Astrocyte (in vitro differentiated cells and primary cell): ENCODE data around the gene HAUS7. TPM values are rescaled to one million over a fixed set of nuclear protein-coding genes. Genes with fewer than 3 reads are reported as not detected.

Experiments used
- DNase-seq: peaks from one replicate; pipeline ENCODE4 v3.0.0-alpha.2; 2010; ENCODE audit warnings: low read depth
- FAIRE-seq: peaks from 2 replicates; lab custom pipeline; 2011; peaks lifted over from hg19 to GRCh38; lab: Jason Lieb, UNC
- H2AFZ ChIP-seq: 2 replicates; pipeline ENCODE4 v1.6.0; 2012; ENCODE audit warnings: low read depth, low read length, inconsistent platforms
- H3K27ac ChIP-seq: 2 replicates; pipeline ENCODE4 v1.5.1; 2011; ENCODE audit warnings: low read depth, low read length, inconsistent platforms
- H3K27me3 ChIP-seq: 2 replicates; pipeline ENCODE4 v1.6.0; 2011; ENCODE audit warnings: low read length, inconsistent platforms; ENCODE audit not compliant: insufficient read depth
- H3K36me3 ChIP-seq: 2 replicates; pipeline ENCODE4 v1.5.1; 2011; ENCODE audit warnings: low read length, inconsistent platforms; ENCODE audit not compliant: insufficient read depth
- H3K4me1 ChIP-seq: 2 replicates; pipeline ENCODE4 v1.5.1; 2011; ENCODE audit warnings: low read length, inconsistent platforms; ENCODE audit not compliant: insufficient read depth
- H3K4me2 ChIP-seq: 2 replicates; pipeline ENCODE4 v1.6.0; 2012; ENCODE audit warnings: low read length, inconsistent platforms
- H3K4me3 ChIP-seq: 2 replicates; pipeline ENCODE4 v1.5.1; 2011; ENCODE audit warnings: low read depth, mild to moderate bottlenecking, low read length, inconsistent platforms; ENCODE audit not compliant: insufficient read depth
- H3K79me2 ChIP-seq: 2 replicates; pipeline ENCODE4 v1.6.0; 2012; ENCODE audit warnings: mild to moderate bottlenecking, low read length, inconsistent platforms; ENCODE audit not compliant: insufficient read depth
- H3K9ac ChIP-seq: 2 replicates; pipeline ENCODE4 v1.6.0; 2012; ENCODE audit warnings: mild to moderate bottlenecking, low read length, inconsistent platforms
- H3K9me3 ChIP-seq: 2 replicates; pipeline ENCODE4 v1.5.1; 2012; ENCODE audit warnings: low read depth, mild to moderate bottlenecking, low read length, inconsistent platforms; ENCODE audit not compliant: insufficient read depth
- H4K20me1 ChIP-seq: 2 replicates; pipeline ENCODE4 v1.6.0; 2012; ENCODE audit warnings: low read length, inconsistent platforms; ENCODE audit not compliant: insufficient read depth
- H3K27ac Mint-ChIP-seq: one replicate; pipeline ENCODE4 v1.8.0; 2021; ENCODE audit warnings: mild to moderate bottlenecking, mixed read lengths; ENCODE audit not compliant: unreplicated experiment
- H3K27me3 Mint-ChIP-seq: one replicate; pipeline ENCODE4 v1.8.0; 2021; ENCODE audit warnings: low read depth, mixed read lengths; ENCODE audit not compliant: unreplicated experiment
- H3K36me3 Mint-ChIP-seq: one replicate; pipeline ENCODE4 v1.8.0; 2021; ENCODE audit warnings: low read depth, mixed read lengths; ENCODE audit not compliant: unreplicated experiment
- H3K4me1 Mint-ChIP-seq: one replicate; pipeline ENCODE4 v1.8.0; 2021; ENCODE audit warnings: low read depth, mixed read lengths; ENCODE audit not compliant: unreplicated experiment
- H3K4me3 Mint-ChIP-seq: one replicate; pipeline ENCODE4 v1.8.0; 2021; ENCODE audit warnings: mild to moderate bottlenecking, moderate library complexity, mixed read lengths; ENCODE audit not compliant: unreplicated experiment
- H3K9me3 Mint-ChIP-seq: one replicate; pipeline ENCODE4 v1.8.0; 2021; ENCODE audit warnings: mild to moderate bottlenecking, mixed read lengths; ENCODE audit not compliant: unreplicated experiment
- EZH2 ChIP-seq: IDR thresholded peaks from 2 replicates; pipeline ENCODE4 v1.6.1; 2012; ENCODE audit warnings: mild to moderate bottlenecking, low read length, inconsistent platforms; ENCODE audit not compliant: insufficient read depth
- total RNA-seq: library from RNA; stranded (reverse); gene quantifications from 2 replicates; pipeline ENCODE4 v1.2.1, GENCODE V29; 2021
- TF ChIP-seq, protein P1 (sequence below): IDR thresholded peaks from 2 replicates; pipeline ENCODE4 v1.5.1; 2011; ENCODE audit warnings: low read depth, mild to moderate bottlenecking, inconsistent platforms, low read length, moderate library complexity; ENCODE audit not compliant: insufficient read depth

The HAUS7 gene
- total RNA-seq, 1 donor from 2014 or later, result 12.1 TPM

- Histone ChIP-seq H3K36me3 (no peaks in the 10 kb centered on the region), H3K9ac (no peak overlapping the region), H3K27me3 (no peaks in the 10 kb centered on the region), H3K9me3 (no peaks in the 10 kb centered on the region), H3K79me2 (no peaks in the 10 kb centered on the region), H3K27ac (no peak overlapping the region), H3K4me2 (no peak overlapping the region), H2AFZ (no peak overlapping the region), H3K4me3 (no peak overlapping the region), H3K4me1 (peaks cover 3% of the 10 kb centered on the region), H4K20me1 (peaks cover 21% of the 10 kb centered on the region)
- Mint-ChIP-seq H3K27me3 (peaks cover 1% of the 10 kb centered on the region), H3K36me3 (peaks cover 2% of the 10 kb centered on the region), H3K4me3 (no peak overlapping the region), H3K27ac (no peak overlapping the region), H3K9me3 (no peaks in the 10 kb centered on the region), H3K4me1 (no peaks in the 10 kb centered on the region)
- DNase-seq (no peak), FAIRE-seq (no peak)
- TF ChIP-seq, protein P1, sequence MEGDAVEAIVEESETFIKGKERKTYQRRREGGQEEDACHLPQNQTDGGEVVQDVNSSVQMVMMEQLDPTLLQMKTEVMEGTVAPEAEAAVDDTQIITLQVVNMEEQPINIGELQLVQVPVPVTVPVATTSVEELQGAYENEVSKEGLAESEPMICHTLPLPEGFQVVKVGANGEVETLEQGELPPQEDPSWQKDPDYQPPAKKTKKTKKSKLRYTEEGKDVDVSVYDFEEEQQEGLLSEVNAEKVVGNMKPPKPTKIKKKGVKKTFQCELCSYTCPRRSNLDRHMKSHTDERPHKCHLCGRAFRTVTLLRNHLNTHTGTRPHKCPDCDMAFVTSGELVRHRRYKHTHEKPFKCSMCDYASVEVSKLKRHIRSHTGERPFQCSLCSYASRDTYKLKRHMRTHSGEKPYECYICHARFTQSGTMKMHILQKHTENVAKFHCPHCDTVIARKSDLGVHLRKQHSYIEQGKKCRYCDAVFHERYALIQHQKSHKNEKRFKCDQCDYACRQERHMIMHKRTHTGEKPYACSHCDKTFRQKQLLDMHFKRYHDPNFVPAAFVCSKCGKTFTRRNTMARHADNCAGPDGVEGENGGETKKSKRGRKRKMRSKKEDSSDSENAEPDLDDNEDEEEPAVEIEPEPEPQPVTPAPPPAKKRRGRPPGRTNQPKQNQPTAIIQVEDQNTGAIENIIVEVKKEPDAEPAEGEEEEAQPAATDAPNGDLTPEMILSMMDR, result no peak
- no peak for TF ChIP-seq EZH2
These were observed 39.2 kb upstream of the HAUS7 start for GRCh38 chrX:153509592-153509991.

GRCh38 chrX:153507484-153508178, 37.3 kb upstream of the HAUS7 start:
- H3K36me3 ChIP-seq, result no peaks in the 10 kb centered on the region
- H2AFZ ChIP-seq, result no peak overlapping the region
- H3K4me2 ChIP-seq, result no peak overlapping the region
- DNase-seq (no peak), FAIRE-seq (peak; percentile 29)
- no peak for TF ChIP-seq EZH2
- TF ChIP-seq, protein P1, result peak; percentile 49
- H3K4me1 ChIP-seq, result peaks cover 3% of the 10 kb centered on the region
- Mint-ChIP-seq H3K4me1 (no peaks in the 10 kb centered on the region), H3K36me3 (peaks cover 2% of the 10 kb centered on the region), H3K27ac (no peak overlapping the region), H3K27me3 (peaks cover 1% of the 10 kb centered on the region), H3K4me3 (no peak overlapping the region), H3K9me3 (no peaks in the 10 kb centered on the region)
- no peaks in the 10 kb centered on the region for H3K9me3 ChIP-seq
- H3K4me3 ChIP-seq, result no peak overlapping the region
- peaks cover 16% of the 10 kb centered on the region for H4K20me1 ChIP-seq
- no peak overlapping the region for H3K27ac ChIP-seq
- H3K27me3 ChIP-seq, result no peaks in the 10 kb centered on the region
- H3K79me2 ChIP-seq, result no peaks in the 10 kb centered on the region
- no peak overlapping the region for H3K9ac ChIP-seq

DNA sequence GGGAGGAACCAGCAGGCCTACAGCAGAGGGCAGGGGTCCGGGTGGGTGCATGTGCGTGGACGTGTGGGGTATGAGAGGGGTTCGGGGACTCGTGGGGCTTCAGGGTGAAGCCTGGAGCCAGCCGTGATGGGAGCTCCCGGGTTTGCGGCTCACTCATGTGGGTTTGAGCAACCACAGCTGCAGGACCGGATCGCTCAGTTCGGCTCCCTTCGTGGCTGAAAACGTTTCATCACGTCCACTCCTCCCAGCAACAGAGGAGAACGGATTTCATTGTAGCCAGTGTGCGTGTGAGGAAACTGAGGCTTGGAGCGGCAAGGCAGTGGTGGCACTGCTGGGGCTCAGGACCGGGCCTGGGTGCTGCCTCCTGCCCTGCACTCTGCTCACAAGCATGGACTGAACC, 35.0 kb upstream of the HAUS7 start:
- peaks cover 2% of the 10 kb centered on the region for H3K36me3 Mint-ChIP-seq
- peaks cover 2% of the 10 kb centered on the region for H3K4me1 Mint-ChIP-seq
- H3K27me3 Mint-ChIP-seq, result peaks cover 1% of the 10 kb centered on the region
- no peaks in the 10 kb centered on the region for H3K9me3 Mint-ChIP-seq
- Histone ChIP-seq H3K4me3 (no peak overlapping the region), H4K20me1 (peaks cover 34% of the 10 kb centered on the region), H3K27me3 (no peaks in the 10 kb centered on the region), H3K79me2 (peaks cover 12% of the 10 kb centered on the region), H3K36me3 (no peaks in the 10 kb centered on the region), H3K4me2 (no peak overlapping the region), H3K27ac (no peak overlapping the region), H3K4me1 (peaks cover 3% of the 10 kb centered on the region), H3K9ac (no peak overlapping the region), H2AFZ (no peak overlapping the region), H3K9me3 (no peaks in the 10 kb centered on the region)
- no peak overlapping the region for H3K4me3 Mint-ChIP-seq
- TF ChIP-seq EZH2, result no peak
- no peak for FAIRE-seq
- no peak overlapping the region for H3K27ac Mint-ChIP-seq
- no peak for DNase-seq
